K562 (cell line): Measurements from ENCODE around the gene CPNE6. TPM values are rescaled to one million over a fixed set of nuclear protein-coding genes. Genes with fewer than 3 reads are reported as not detected.

Experiments used
- ATAC-seq: fragments of 200-7000 bp; cut with Tn5 transposase; 3 replicates; pipeline ENCODE4 v1.9.1; 2020; ENCODE audit warnings: moderate library complexity
- BruUV-seq: library from RNA; stranded (reverse); fragments of 400-500 nt; replicated peaks from 2 replicates; lab custom pipeline; 2021; lab: Mats Ljungman, UMichigan
- CTCF ChIA-PET: fragments of 300-600 bp; formaldehyde crosslinking; extraction: SDS; loops from one replicate; lab custom pipeline; 2021; ENCODE audit warnings: low intra/inter-chr PET ratio; lab: Yijun Ruan, JAX
- POLR2A ChIA-PET: fragments of 300-600, 350-650 bp; sonication (Branson Sonifier 250); formaldehyde crosslinking; extraction: SDS; loops from one replicate; lab custom pipeline; 2021; ENCODE audit warnings: antibody characterized with exemption, inconsistent platforms; lab: Yijun Ruan, JAX
- DNase-seq, 4 experiments: peaks; one replicate each; pipeline versions ENCODE4 v3.0.0 to v3.0.0-alpha.2; 2011 to 2018; ENCODE audit warnings: low spot score in 3 of 4, mixed read lengths in 3 of 4; ENCODE audit errors: extremely low read depth in 1 of 4
- FAIRE-seq: peaks from 2 replicates; lab custom pipeline; 2011; peaks lifted over from hg19 to GRCh38; lab: Jason Lieb, UNC
- H2AFZ ChIP-seq: 2 replicates; pipeline ENCODE4 v1.6.0; 2011; ENCODE audit warnings: low read depth, low read length, control low read depth, inconsistent platforms
- H3K27ac ChIP-seq: fragments of 200-600 bp; 3 replicates; pipeline ENCODE4 v1.8.0; 2011; ENCODE audit warnings: low read depth, mild to moderate bottlenecking, control low read depth, inconsistent platforms, low read length, moderate library complexity, mixed read lengths; ENCODE audit errors: extremely low read depth
- H3K27me3 ChIP-seq, 2 experiments: fragments of 300-600 bp in 1 of 2; 2 replicates in 1 of 2; 3 replicates in 1 of 2; pipeline versions ENCODE4 v1.6.0 to v1.8.0; 2011; ENCODE audit warnings: inconsistent platforms in 2 of 2, low read length in 2 of 2, mild to moderate bottlenecking in 1 of 2, mixed read lengths in 1 of 2, moderate library complexity in 1 of 2; ENCODE audit not compliant: control insufficient read depth in 2 of 2, insufficient read depth in 2 of 2
- H3K36me3 ChIP-seq: fragments of 300-600 bp; 3 replicates; pipeline ENCODE4 v1.8.0; 2011; ENCODE audit warnings: mild to moderate bottlenecking, low read length, inconsistent platforms; ENCODE audit not compliant: control insufficient read depth, insufficient read depth
- H3K4me1 ChIP-seq, 2 experiments: fragments of 200-600 bp in 1 of 2; replicated peaks in 1 of 2; 2 replicates in 1 of 2; 3 replicates in 1 of 2; pipeline versions ENCODE4 v1.5.1 to v1.8.0; 2011; ENCODE audit warnings: inconsistent platforms in 2 of 2, low read length in 2 of 2, mild to moderate bottlenecking in 1 of 2, mixed read lengths in 1 of 2, moderate library complexity in 1 of 2; ENCODE audit not compliant: control insufficient read depth in 2 of 2, insufficient read depth in 2 of 2
- H3K4me2 ChIP-seq: 2 replicates; pipeline ENCODE4 v1.6.1; 2011; ENCODE audit warnings: low read length, control low read depth, inconsistent platforms, mixed read lengths; ENCODE audit not compliant: insufficient read depth
- H3K4me3 ChIP-seq: fragments of 200-600 bp; sonication (generic), shearing (Covaris generic); 2 replicates; pipeline ENCODE4 v1.5.1; 2016; ENCODE audit warnings: control low read depth, inconsistent platforms
- H3K79me2 ChIP-seq: fragments of 200-600 bp; 3 replicates; pipeline ENCODE4 v1.8.0; 2011; ENCODE audit warnings: low read length, inconsistent platforms; ENCODE audit not compliant: control insufficient read depth, insufficient read depth
- H3K9ac ChIP-seq, 2 experiments: 2 replicates each; pipeline versions ENCODE4 v1.6.0 to v1.6.1; 2011; ENCODE audit warnings: low read depth in 2 of 2, low read length in 2 of 2, control low read depth in 1 of 2, inconsistent platforms in 1 of 2, mild to moderate bottlenecking in 1 of 2, mixed read lengths in 1 of 2; ENCODE audit not compliant: insufficient read depth in 1 of 2
- H3K9me1 ChIP-seq: one replicate; pipeline ENCODE4 v1.6.0; 2011; ENCODE audit warnings: inconsistent platforms, mild to moderate bottlenecking, low read length, moderate library complexity; ENCODE audit not compliant: control insufficient read depth, insufficient read depth
- H3K9me3 ChIP-seq: replicated peaks from 2 replicates; pipeline ENCODE4 v1.5.1; 2011; ENCODE audit warnings: low read depth, low read length, inconsistent platforms; ENCODE audit not compliant: control insufficient read depth, insufficient read depth
- H4K20me1 ChIP-seq: replicated peaks from 2 replicates; pipeline ENCODE4 v1.6.1; 2011; ENCODE audit warnings: low read length, inconsistent platforms, mixed read lengths; ENCODE audit not compliant: control insufficient read depth, insufficient read depth
- CCAR2 ChIP-seq: fragments of 200-400 bp; formaldehyde crosslinking; IDR thresholded peaks from 2 replicates; pipeline ENCODE4 v1.6.1; 2017; ENCODE audit warnings: mild to moderate bottlenecking, low read depth, low read length
- DACH1 ChIP-seq: fragments of 450-650 bp; IDR thresholded peaks from 2 replicates; pipeline ENCODE4 v1.6.1; 2018; ENCODE audit not compliant: partially characterized antibody
- HNRNPK ChIP-seq: fragments of 200-400 bp; formaldehyde crosslinking; IDR thresholded peaks from one replicate; pipeline ENCODE4 v1.6.1; 2018; ENCODE audit warnings: mild to moderate bottlenecking, low read depth, low read length; ENCODE audit not compliant: poor library complexity, severe bottlenecking
- KLF10 ChIP-seq: fragments of 250-450 bp; sonication (Bioruptor Pico); IDR thresholded peaks from 2 replicates; pipeline ENCODE4 v1.6.1; 2021; ENCODE audit warnings: matching md5 sums
- MYBL2 ChIP-seq, 2 experiments: fragments of 450-650 bp in 1 of 2; sonication (generic) in 1 of 2; formaldehyde crosslinking in 1 of 2; IDR thresholded peaks; 2 replicates each; pipeline versions ENCODE4 v1.6.1 to v1.8.1; 2017 to 2022; ENCODE audit warnings: borderline replicate concordance in 1 of 2, inconsistent platforms in 1 of 2, low read depth in 1 of 2, mild to moderate bottlenecking in 1 of 2, missing genetic modification reagents in 1 of 2, moderate library complexity in 1 of 2
- NFE2 ChIP-seq: IDR thresholded peaks from 2 replicates; pipeline ENCODE4 v1.6.1; 2014; ENCODE audit warnings: antibody characterized with exemption, low read depth
- OTX1 ChIP-seq: fragments of 450-650 bp; formaldehyde crosslinking; IDR thresholded peaks from 2 replicates; pipeline ENCODE4 v1.4.0; 2022; ENCODE audit warnings: mild to moderate bottlenecking
- PTRF ChIP-seq: fragments of 450-650 bp; IDR thresholded peaks from 2 replicates; pipeline ENCODE4 v1.6.1; 2016; ENCODE audit warnings: mild to moderate bottlenecking, missing genetic modification characterization, missing compliant biosample characterization
- RBFOX2 ChIP-seq: fragments of 200-400 bp; formaldehyde crosslinking; IDR thresholded peaks from 2 replicates; pipeline ENCODE4 v1.6.1; 2017; ENCODE audit warnings: low read depth, mild to moderate bottlenecking, low read length, moderate library complexity
- RFX5 ChIP-seq: IDR thresholded peaks from 2 replicates; pipeline ENCODE4 v1.6.1; 2011; ENCODE audit warnings: low read depth, mild to moderate bottlenecking, improper control_type of control experiment, low read length
- RHOXF2B ChIP-seq: fragments of 250-450 bp; sonication (Bioruptor Pico); conservative IDR thresholded peaks from 2 replicates; pipeline ENCODE4 v1.5.1; 2021
- SP2 ChIP-seq: IDR thresholded peaks from 2 replicates; pipeline ENCODE4 v1.6.1; 2011; ENCODE audit warnings: mild to moderate bottlenecking, low read depth, low read length, moderate library complexity; ENCODE audit not compliant: poor library complexity, severe bottlenecking; ENCODE audit errors: extremely low read depth
- ZBTB12 ChIP-seq: fragments of 250-450 bp; sonication (Bioruptor Pico); IDR thresholded peaks from 2 replicates; pipeline ENCODE4 v1.4.0; 2020
- ZNF384 ChIP-seq: IDR thresholded peaks from 2 replicates; pipeline ENCODE4 v1.6.1; 2012; ENCODE audit warnings: low read depth, low read length, improper control_type of control experiment
- ZNF551 ChIP-seq: fragments of 250-450 bp; sonication (Bioruptor Pico); IDR thresholded peaks from 2 replicates; pipeline ENCODE4 v1.5.0; 2021; ENCODE audit warnings: mild to moderate bottlenecking, moderate library complexity
- ZNF583 ChIP-seq: fragments of 250-450 bp; sonication (Bioruptor Pico); IDR thresholded peaks from 2 replicates; pipeline ENCODE4 v1.4.0; 2020
- ZNF77 ChIP-seq: fragments of 250-450 bp; sonication (Bioruptor Pico); IDR thresholded peaks from 2 replicates; pipeline ENCODE4 v1.5.0; 2020
- WGBS: fragments of 100-300 bp; shearing (Covaris generic); methylation state at CpG from one replicate; pipeline ENCODE4 v1.1.6; 2016; ENCODE audit warnings: low coverage, mixed read lengths; ENCODE audit not compliant: insufficient coverage; ENCODE audit errors: missing lambda C conversion rate; 5-methylcytosine and 5-hydroxymethylcytosine counted together
- in situ Hi-C: fragments of 300-500 bp; cut with MboI; formaldehyde crosslinking; loops from 4 replicates; pipeline ENCODE4 v1.15.0; 2018; ENCODE audit warnings: inconsistent platforms, mixed read lengths
- intact Hi-C: fragments of 100-400 bp; cut with micrococcal nuclease; formaldehyde crosslinking; loops from 2 replicates; pipeline ENCODE4 v1.14.2; 2022
- polyA plus RNA-seq, 8 experiments: library from polyadenylated mRNA; depleted of rRNA in 4 of 8; stranded (reverse) in 5 of 8; unstranded in 3 of 8; fragments of >200 nt; fragmentation: Nextera tagmentation in 2 of 8; fragmentation: Illumina TruSeq in 1 of 8; extraction: Ambion mirVana in 2 of 8; extraction: Trizol in 1 of 8; gene quantifications; 2 replicates each; pipeline versions ENCODE4 v1.2.1 to v1.2.3, GENCODE V29; 2011 to 2014; ENCODE audit warnings: inconsistent platforms in 1 of 8, missing spikeins in 1 of 8
- total RNA-seq, 7 experiments: library from RNA; depleted of rRNA in 6 of 7; stranded (reverse); fragments of >200 nt in 6 of 7; fragmentation: Illumina TruSeq in 2 of 7; extraction: Trizol in 2 of 7; gene quantifications; 2 replicates each; pipeline versions ENCODE4 v1.2.1 to v1.2.3, GENCODE V29; 2011 to 2021; ENCODE audit warnings: low replicate concordance in 1 of 7
- TF ChIP-seq, protein P1 (sequence below): fragments of 250-450 bp; sonication (Bioruptor Pico); IDR thresholded peaks from 2 replicates; pipeline ENCODE4 v1.5.1; 2021; ENCODE audit warnings: mild to moderate bottlenecking
- TF ChIP-seq, protein P2 (sequence below): fragments of 250-450 bp; sonication (Bioruptor Pico); IDR thresholded peaks from 2 replicates; pipeline ENCODE4 v1.9.0; 2021; ENCODE audit warnings: mild to moderate bottlenecking

Gene CPNE6
- total and polyA plus RNA-seq, 9 of the 15 experiments (the other 6 are each of a cell fraction or from before 2014, with no cell fraction given) = not detected

- TF ChIP-seq NFE2 (no peak), ZNF384 (no peak), RFX5 (no peak), MYBL2 (IDR thresholded peaks at IDR 0.05; ENCODE audit: low read depth) (no peak), MYBL2 (CRISPR knock-in tag; IDR thresholded peaks at IDR 0.05; ENCODE audit: borderline replicate concordance) (no peak), HNRNPK (no peak), SP2 (no peak)
- TF ChIP-seq, protein P1, sequence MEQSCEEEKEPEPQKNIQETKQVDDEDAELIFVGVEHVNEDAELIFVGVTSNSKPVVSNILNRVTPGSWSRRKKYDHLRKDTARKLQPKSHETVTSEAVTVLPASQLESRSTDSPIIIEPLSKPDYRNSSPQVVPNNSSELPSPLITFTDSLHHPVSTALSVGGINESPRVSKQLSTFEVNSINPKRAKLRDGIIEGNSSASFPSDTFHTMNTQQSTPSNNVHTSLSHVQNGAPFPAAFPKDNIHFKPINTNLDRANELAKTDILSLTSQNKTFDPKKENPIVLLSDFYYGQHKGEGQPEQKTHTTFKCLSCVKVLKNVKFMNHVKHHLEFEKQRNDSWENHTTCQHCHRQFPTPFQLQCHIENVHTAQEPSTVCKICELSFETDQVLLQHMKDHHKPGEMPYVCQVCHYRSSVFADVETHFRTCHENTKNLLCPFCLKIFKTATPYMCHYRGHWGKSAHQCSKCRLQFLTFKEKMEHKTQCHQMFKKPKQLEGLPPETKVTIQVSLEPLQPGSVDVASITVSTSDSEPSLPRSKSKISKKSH (CRISPR knock-in tag) = no peak
- TF ChIP-seq, all 486 proteins: peak for 0
Measured at GRCh38 chr14:24082411-24083080, 11.2 kb downstream of the CPNE6 start (continued).

DNA sequence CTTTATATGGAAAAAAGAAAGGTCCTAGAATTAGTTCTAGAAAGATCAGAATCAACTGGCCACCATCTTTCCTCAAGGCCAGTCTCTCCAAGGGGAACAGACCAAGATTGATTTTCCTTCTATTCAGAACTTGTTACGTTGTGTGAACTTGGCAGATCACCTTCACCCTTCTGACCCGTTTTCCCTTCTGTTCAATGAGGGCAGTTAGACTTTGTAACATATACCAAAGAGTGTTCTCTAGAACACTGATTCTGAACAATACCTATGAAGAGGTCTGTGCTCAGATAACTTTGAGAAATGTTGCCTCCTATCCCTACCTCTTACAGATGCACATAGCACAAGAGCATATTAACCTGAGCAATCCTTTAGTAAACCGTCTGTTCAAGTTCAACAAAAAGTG lies 12.1 kb downstream of the CPNE6 start:
- intact Hi-C loops (no loop called here), in situ Hi-C loops (no loop called here)
- Histone ChIP-seq H3K9ac (no peak overlapping the region), H4K20me1 (no peaks in the 10 kb centered on the region), H3K9me1 (no peaks in the 10 kb centered on the region), H3K27ac (no peak overlapping the region), H3K4me2 (no peak overlapping the region), H3K4me1 (peaks cover 18 to 28% of the 10 kb centered on the region in 2 experiments), H3K27me3 (no peaks in the 10 kb centered on the region), H3K4me3 (no peak overlapping the region), H3K79me2 (no peaks in the 10 kb centered on the region), H2AFZ (no peak overlapping the region), H3K9me3 (no peaks in the 10 kb centered on the region), H3K36me3 (no peaks in the 10 kb centered on the region)
- FAIRE-seq (no peak), ATAC-seq (no peak), DNase-seq (no peak)
- 27% methylated on average over 3 of the region's 3 CpGs for WGBS
- no TSS peak for BruUV-seq
- POLR2A ChIA-PET = interaction anchor here (1.7 to 5.5 kb wide), 2 partner anchors 11 to 31 kb away, joined by 6 to 40 read pairs; partner anchors contain the start of genes DCAF11, NRL and PCK2
- CTCF ChIA-PET = no interaction called here
- TF ChIP-seq ZBTB12 (CRISPR knock-in tag) (no peak), ZNF77 (CRISPR knock-in tag) (no peak), CCAR2 (no peak), OTX1 (CRISPR knock-in tag) (no peak), KLF10 (CRISPR knock-in tag) (no peak), PTRF (tag) (no peak), RHOXF2B (CRISPR knock-in tag) (no peak), ZNF583 (CRISPR knock-in tag) (no peak), ZNF551 (CRISPR knock-in tag) (no peak), RBFOX2 (no peak), DACH1 (no peak)
- TF ChIP-seq, protein P2, sequence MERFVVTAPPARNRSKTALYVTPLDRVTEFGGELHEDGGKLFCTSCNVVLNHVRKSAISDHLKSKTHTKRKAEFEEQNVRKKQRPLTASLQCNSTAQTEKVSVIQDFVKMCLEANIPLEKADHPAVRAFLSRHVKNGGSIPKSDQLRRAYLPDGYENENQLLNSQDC (CRISPR knock-in tag) = no peak
